Activated CD8-positive, alpha-beta memory T cell treated with anti-CD3 and anti-CD28 coated beads, Interleukin-2, amount 50 U/mL, for 4 hours (primary cell): ENCODE results near the gene IL10RA.

Experiments used
- DNase-seq: peaks from one replicate; pipeline ENCODE4 v3.0.0-alpha.2; 2020

Gene IL10RA

GRCh38 chr11:118048472-118049370 lies 62.5 kb downstream of the IL10RA start:
- no peak for DNase-seq

- DNase-seq: no peak
Measured at GRCh38 chr11:118049771-118050170, 63.6 kb downstream of the IL10RA start.

- DNase-seq: no peak
Measured at GRCh38 chr11:118050208-118050891, 64.2 kb downstream of the IL10RA start.
